Ovary (tissue), 9 donors: ENCODE data around the gene TBC1D25. TPM values are rescaled to one million over a fixed set of nuclear protein-coding genes. Genes with fewer than 3 reads are reported as not detected.

Experiments
- DNase-seq, 5 donors: peaks; one replicate each; pipeline ENCODE4 v3.0.0-alpha.2; 2019 to 2020
- H3K27ac ChIP-seq, 2 donors: fragments of 200-600 bp; one replicate each; pipeline versions ENCODE4 v1.5.1 to v1.8.0; 2019 to 2022
- H3K27me3 ChIP-seq: fragments of 200-600 bp; one replicate; pipeline ENCODE4 v1.8.0; 2022
- H3K36me3 ChIP-seq: fragments of 200-600 bp; sonication (generic); one replicate; pipeline ENCODE4 v1.5.1; 2019
- H3K4me1 ChIP-seq: one replicate; pipeline ENCODE4 v1.8.1; 2013; ENCODE audit warnings: mild to moderate bottlenecking, moderate library complexity; ENCODE audit not compliant: insufficient read depth
- H3K4me3 ChIP-seq: fragments of 200-600 bp; sonication (generic); one replicate; pipeline ENCODE4 v1.5.1; 2017
- H3K9me3 ChIP-seq, 2 donors: fragments of 200-600 bp in 1 of 2; sonication (generic) in 1 of 2; one replicate each; pipeline versions ENCODE4 v1.5.1 to v1.8.1; 2013 to 2019; ENCODE audit warnings: mild to moderate bottlenecking in 1 of 2, moderate library complexity in 1 of 2
- EP300 ChIP-seq: sonication (generic); formaldehyde crosslinking; IDR thresholded peaks from one replicate; pipeline ENCODE4 v1.6.1; 2017; ENCODE audit warnings: antibody characterized with exemption
- POLR2A ChIP-seq: fragments of 450-650 bp; IDR thresholded peaks from one replicate; pipeline ENCODE4 v1.6.1; 2017; ENCODE audit warnings: antibody characterized with exemption, mild to moderate bottlenecking, moderate library complexity
- WGBS, 3 donors: extraction: QIAGEN DNeasy Blood & Tissue Kit in 1 of 3; methylation state at CpG; one replicate each; pipeline versions ENCODE4 v1.1.5 to v1.1.7; 2013 to 2017; 5-methylcytosine and 5-hydroxymethylcytosine counted together
- intact Hi-C, 4 donors: fragments of 100-400 bp; cut with DNase I; formaldehyde crosslinking; loops; one replicate each; pipeline versions ENCODE4 v1.11.0 to v1.15.1; 2022 to 2023
- polyA plus RNA-seq, 2 donors: library from polyadenylated mRNA; stranded (reverse); fragments of 200-250 nt in 1 of 2; fragments of 350-450 nt in 1 of 2; fragmentation: Illumina TruSeq in 1 of 2; extraction: RNeasy Lipid Tissue Mini Kit (QIAGEN cat#74804) in 1 of 2; gene quantifications; one replicate each; pipeline ENCODE4 v1.2.3, GENCODE V29; 2013 to 2014
- total RNA-seq, 7 donors: library from RNA; depleted of rRNA in 2 of 7; stranded (reverse); fragments of >200 nt in 2 of 7; fragmentation: NEBNext Ultra II Directional in 3 of 7; extraction: Animal tissue kit (Norgen Biotek cat#: 25700) in 3 of 7; gene quantifications; one replicate each; pipeline versions ENCODE4 v1.1.0 to v1.2.4, GENCODE V29; 2016 to 2023
- TF ChIP-seq, protein P1 (sequence below), 3 donors: fragments of 450-650 bp in 2 of 3; fragments of 200-600 bp in 1 of 3; IDR thresholded peaks; one replicate each; pipeline versions ENCODE4 v1.5.1 to v1.8.0; 2016 to 2022; ENCODE audit warnings: antibody characterized with exemption in 3 of 3, mild to moderate bottlenecking in 1 of 3
- donor health status: DM: no; HTN: no; CAD: no; lungs with moderate emphysema.
- donor health status: DM: no; HTN: no; CAD: no.
- donor health status: Bipolar disorder and iron deficiency.
- donor health status: DM: yes; HTN: yes; CAD: no.
- donor health status: DM: no; HTN: no; CAD: no.
- donor health status: DM: yes; HTN: yes; CAD: no.

TBC1D25 gene
- total and polyA plus RNA-seq, 9 donors: 8.1 to 16.0 (median 12.2) TPM

DNA sequence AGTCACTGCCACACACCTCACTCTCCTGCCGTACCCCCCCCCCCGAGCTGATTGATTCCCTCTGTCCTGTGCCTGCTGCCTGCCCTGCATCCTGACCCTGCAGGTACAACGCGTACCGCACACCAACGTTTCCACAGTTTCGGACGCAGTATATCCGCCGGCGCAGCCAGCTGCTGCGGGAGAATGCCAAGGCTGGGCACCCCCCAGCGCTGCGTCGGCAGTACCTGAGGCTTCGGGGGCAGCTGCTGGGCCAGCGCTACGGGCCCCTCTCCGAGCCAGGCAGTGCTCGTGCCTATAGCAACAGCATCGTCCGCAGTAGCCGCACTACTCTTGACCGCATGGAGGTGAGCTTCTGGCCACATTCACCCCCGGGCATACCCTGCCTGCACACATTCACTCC lies 59.1 kb downstream of the TBC1D25 start:
- peak overlapping the region; percentile 66 for H3K4me3 ChIP-seq
- H3K9me3 ChIP-seq: no peaks in the 10 kb centered on the region
- H3K36me3 ChIP-seq: no peaks in the 10 kb centered on the region
- peak overlapping the region in 1 of 2 donors; percentile 14 for H3K27ac ChIP-seq
- no peaks in the 10 kb centered on the region for H3K27me3 ChIP-seq
- no peaks in the 10 kb centered on the region for H3K4me1 ChIP-seq
- TF ChIP-seq, protein P1, sequence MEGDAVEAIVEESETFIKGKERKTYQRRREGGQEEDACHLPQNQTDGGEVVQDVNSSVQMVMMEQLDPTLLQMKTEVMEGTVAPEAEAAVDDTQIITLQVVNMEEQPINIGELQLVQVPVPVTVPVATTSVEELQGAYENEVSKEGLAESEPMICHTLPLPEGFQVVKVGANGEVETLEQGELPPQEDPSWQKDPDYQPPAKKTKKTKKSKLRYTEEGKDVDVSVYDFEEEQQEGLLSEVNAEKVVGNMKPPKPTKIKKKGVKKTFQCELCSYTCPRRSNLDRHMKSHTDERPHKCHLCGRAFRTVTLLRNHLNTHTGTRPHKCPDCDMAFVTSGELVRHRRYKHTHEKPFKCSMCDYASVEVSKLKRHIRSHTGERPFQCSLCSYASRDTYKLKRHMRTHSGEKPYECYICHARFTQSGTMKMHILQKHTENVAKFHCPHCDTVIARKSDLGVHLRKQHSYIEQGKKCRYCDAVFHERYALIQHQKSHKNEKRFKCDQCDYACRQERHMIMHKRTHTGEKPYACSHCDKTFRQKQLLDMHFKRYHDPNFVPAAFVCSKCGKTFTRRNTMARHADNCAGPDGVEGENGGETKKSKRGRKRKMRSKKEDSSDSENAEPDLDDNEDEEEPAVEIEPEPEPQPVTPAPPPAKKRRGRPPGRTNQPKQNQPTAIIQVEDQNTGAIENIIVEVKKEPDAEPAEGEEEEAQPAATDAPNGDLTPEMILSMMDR (IDR thresholded peaks at IDR 0.05): no peak
- TF ChIP-seq EP300 (no peak), POLR2A (no peak)
- 84 to 88% (median 84%) methylated on average over 25 of the region's 25 CpGs for WGBS, 3 donors
- DNase-seq: peak in 3 of 5 donors; percentile 42 to 47 (median 44)
- intact Hi-C loops: no loop called here

DNA sequence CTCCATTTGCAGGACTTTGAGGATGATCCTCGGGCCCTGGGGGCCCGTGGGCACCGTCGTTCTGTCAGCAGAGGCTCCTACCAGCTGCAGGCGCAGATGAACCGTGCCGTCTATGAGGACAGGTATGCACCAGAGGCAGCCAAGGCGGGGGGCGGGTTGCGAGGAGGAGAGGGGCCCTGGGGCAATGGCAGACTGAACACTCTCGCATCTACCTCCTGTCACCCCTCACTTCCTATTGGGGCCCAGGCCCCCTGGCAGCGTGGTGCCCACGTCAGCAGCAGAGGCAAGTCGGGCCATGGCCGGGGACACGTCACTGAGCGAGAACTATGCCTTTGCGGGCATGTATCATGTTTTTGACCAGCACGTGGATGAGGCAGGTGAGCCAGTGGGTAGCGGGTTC lies 59.8 kb downstream of the TBC1D25 start:
- Histone ChIP-seq H3K36me3 (no peaks in the 10 kb centered on the region), H3K4me1 (no peaks in the 10 kb centered on the region), H3K27me3 (no peaks in the 10 kb centered on the region), H3K4me3 (no peak overlapping the region), H3K27ac (no peak overlapping the region), H3K9me3 (no peaks in the 10 kb centered on the region)
- intact Hi-C loops: no loop called here
- no peak for DNase-seq
- WGBS, 3 donors: 80 to 91% (median 83%) methylated on average over 20 of the region's 20 CpGs
- no peak for TF ChIP-seq EP300
- TF ChIP-seq, protein P1 (IDR thresholded peaks at IDR 0.05): no peak
- no peak for TF ChIP-seq POLR2A

DNA sequence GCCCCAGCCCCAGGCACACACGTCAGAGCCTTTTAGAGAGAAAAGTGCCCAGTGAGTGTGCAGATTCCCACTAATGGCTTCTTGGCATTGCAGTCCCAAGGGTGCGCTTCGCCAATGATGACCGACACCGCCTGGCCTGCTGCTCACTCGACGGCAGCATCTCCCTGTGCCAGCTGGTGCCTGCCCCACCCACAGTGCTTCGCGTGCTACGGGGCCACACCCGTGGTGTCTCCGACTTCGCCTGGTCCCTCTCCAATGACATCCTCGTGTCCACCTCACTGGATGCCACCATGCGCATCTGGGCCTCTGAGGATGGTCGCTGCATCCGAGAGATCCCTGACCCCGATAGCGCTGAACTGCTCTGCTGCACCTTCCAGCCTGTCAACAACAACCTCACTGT lies 60.7 kb downstream of the TBC1D25 start:
- Histone ChIP-seq H3K9me3 (no peaks in the 10 kb centered on the region), H3K4me3 (no peak overlapping the region), H3K4me1 (no peaks in the 10 kb centered on the region), H3K27me3 (no peaks in the 10 kb centered on the region), H3K27ac (no peak overlapping the region), H3K36me3 (no peaks in the 10 kb centered on the region)
- TF ChIP-seq, protein P1 (IDR thresholded peaks at IDR 0.05): no peak
- TF ChIP-seq POLR2A: no peak
- TF ChIP-seq EP300: no peak
- intact Hi-C loops: no loop called here
- 87 to 91% (median 89%) methylated on average over 19 of the region's 19 CpGs for WGBS, 3 donors
- DNase-seq: no peak

DNA sequence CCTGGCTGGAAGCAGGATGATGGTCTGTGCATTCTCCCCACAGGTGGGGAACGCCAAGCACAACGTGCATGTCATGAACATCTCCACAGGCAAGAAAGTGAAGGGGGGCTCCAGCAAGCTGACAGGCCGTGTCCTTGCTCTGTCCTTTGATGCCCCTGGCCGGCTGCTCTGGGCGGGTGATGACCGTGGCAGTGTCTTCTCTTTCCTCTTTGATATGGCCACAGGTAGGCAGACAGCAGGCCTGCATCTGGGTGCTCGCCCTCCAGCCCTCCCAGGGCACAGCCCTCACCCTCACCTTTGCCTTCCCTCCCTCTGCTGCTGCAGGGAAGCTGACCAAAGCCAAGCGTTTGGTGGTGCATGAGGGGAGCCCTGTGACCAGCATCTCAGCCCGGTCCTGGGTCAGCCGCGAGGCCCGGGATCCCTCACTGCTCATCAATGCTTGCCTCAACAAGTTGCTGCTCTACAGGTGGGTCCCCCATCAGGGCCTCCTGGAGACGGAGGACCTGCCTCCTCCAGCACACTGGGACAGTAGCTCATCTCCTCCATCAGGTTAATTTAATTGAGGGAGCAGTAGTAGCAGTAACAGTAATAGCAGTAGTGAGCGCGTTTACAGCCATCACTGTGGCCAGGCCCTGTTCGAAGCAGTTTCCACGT lies 62.4 kb downstream of the TBC1D25 start:
- Histone ChIP-seq H3K27ac (no peak overlapping the region), H3K4me1 (no peaks in the 10 kb centered on the region), H3K27me3 (no peaks in the 10 kb centered on the region), H3K9me3 (no peaks in the 10 kb centered on the region), H3K36me3 (no peaks in the 10 kb centered on the region), H3K4me3 (no peak overlapping the region)
- 72 to 74% (median 72%) methylated on average over 14 to 17 of the region's 17 CpGs for WGBS, 3 donors
- TF ChIP-seq EP300: no peak
- no peak for DNase-seq
- intact Hi-C loops: no loop called here

DNA sequence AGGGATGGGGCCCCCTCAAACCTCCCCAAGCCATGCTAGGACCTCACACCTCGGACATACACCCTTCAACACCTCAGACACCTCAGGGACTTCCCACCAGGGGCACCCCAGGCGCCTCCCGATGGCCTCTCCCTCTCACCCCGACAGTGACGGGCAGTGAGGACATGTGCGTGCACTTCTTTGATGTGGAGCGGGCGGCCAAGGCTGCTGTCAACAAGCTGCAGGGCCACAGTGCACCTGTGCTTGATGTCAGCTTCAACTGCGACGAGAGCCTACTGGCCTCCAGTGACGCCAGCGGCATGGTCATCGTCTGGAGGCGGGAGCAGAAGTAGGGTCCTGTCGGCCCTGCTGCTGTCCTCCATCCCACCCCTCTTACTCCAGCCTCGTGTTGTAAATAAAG lies 65.2 kb downstream of the TBC1D25 start:
- no peaks in the 10 kb centered on the region for H3K9me3 ChIP-seq
- no peaks in the 10 kb centered on the region for H3K36me3 ChIP-seq
- no peak overlapping the region for H3K27ac ChIP-seq
- DNase-seq: no peak
- intact Hi-C loops: no loop called here
- no peak overlapping the region for H3K4me3 ChIP-seq
- no peaks in the 10 kb centered on the region for H3K27me3 ChIP-seq
- 85 to 93% (median 87%) methylated on average over 16 of the region's 16 CpGs for WGBS, 3 donors
- no peaks in the 10 kb centered on the region for H3K4me1 ChIP-seq
- TF ChIP-seq POLR2A (no peak), EP300 (no peak)
- TF ChIP-seq, protein P1 (IDR thresholded peaks at IDR 0.05): no peak
